ENCODE data around the gene MEIOB.
"Not testable (repeated sequence)": the region's sequence is repeated elsewhere in the genome, so short reads cannot be mapped to it uniquely, and the experiment has no call there.

The MEIOB gene

DNA sequence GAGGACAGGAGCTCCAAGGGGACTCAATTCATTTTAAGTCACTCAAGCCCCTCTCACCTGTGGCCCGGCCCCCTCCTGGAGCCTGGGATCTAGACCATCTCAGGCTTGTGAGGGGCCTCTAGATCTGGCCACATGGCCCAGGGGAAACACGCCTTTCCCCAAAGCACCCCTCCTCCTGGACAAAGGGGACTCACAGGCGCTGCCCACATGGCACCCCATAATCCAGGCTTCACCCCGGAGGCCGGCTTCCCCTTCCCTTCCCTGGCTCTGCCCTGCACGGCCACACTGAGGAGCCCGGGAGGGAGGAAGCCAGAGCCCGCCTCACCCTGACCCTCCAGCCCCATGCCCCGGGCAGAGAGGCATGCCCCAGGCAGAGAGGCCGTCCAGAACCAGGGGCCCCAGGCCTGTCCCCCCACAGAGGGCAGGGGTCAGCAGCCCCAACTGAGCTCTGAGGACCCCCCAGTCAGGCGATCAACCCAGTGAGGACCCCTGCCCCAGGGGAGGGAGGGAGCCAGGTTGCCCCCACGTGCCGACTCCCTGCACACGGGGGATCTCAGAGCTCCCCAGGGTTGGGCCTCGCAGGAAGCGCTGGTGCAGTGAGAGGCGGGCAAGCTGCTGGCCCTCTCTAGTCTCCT is 35.4 kb upstream of the MEIOB start:
- DNase-seq: no peak

DNA sequence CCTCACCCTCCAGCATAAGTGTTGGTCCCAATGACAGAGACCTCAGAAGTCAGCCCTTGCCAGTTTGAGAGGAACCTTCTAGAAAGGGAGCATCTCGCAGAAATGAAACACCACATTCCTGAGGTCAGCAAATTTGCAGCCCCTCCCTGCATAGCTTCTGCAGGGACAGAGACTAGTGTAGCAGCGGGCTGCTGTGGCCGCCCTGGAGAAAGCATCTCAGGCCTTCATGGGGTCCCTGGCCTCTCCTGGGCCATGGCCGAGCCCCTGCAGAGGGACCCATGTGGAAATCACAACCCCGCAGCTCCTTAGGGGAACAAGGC is 34.8 kb upstream of the MEIOB start:
- DNase-seq: no peak

DNA sequence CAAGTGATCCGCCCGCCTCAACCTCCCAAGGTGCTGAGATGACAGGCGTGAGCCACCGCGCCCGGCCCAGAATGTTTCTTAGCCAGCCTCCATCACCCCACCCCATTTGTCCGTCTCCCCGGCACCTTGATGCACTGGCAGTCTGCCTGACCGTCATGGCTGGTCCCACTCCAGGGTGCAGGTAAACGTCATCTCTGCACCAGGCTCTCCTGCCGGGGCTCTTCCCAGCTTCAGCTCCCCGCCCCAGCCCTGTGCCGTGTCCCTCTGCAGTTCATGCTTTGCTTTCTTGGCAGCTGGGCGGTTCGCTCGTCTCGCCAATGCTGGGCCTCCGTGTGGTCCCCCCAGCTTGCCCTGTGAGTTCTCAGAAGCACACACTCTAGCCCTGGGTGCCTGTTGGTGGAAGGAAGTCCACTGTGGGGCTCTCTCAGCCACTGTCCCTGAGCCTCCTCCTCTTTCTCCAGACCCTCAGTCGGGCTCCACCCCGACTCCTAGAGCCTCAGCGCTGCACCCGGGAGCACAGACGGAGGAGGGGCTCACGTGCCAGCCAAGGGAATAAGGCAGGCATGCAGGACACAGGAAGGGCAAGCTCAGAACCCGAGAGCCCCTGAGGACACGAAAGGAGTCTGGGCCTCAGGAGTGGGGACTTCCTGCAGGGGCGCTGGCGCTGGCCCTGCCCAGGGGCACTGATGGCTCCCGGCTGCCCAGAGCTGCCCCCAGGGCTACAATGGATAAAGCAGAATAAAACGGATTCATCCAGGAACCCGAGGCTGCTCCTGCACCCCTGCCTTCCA is 34.3 kb upstream of the MEIOB start:
- no peak for DNase-seq

DNA sequence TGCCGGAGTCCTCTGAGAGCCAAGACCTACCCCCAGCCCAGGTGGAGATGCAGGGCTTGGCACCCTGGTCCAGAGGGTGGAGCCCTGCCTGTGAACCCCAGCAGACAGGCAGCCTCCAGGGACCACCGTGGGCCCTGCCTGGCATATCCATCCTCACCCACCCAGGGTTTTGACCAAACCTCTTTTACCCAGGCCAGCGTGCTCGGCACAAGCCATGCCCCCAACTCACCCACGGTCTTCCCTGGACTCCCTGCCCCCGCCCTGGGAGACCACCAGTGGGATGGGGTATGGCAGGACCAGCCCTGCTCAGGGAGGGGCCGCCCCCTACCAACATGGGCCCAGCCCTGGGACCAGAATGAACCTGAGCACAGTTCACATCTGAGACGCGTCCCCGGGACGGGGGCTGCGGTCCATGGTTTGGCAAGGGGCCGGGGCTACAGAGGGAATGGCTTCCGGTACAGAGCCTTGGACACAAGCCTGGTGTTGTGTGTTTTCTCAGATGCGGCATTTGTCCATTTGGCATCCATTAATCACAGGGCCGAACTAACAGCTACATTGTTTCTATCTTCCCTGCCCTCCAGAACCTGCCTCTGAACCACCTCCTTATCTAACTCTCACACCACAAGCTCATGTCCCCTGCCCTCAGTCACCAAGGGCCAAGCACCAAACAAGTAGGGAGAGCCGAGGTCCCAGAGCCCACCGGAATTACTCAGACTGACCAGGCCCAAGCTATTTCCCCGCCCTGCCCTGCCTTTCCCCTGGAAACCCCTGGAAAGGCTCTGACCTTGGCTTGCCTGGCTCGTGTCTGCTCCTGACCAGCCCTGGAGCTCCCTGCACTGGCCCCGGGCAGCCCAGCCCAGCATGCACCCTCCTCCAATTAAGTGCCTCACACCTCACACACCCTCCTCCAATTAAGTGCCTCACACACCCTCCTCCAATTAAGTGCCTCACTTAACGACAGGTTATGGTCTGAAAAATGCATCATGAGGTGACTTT is 32.2 kb upstream of the MEIOB start:
- no peak for DNase-seq

DNA sequence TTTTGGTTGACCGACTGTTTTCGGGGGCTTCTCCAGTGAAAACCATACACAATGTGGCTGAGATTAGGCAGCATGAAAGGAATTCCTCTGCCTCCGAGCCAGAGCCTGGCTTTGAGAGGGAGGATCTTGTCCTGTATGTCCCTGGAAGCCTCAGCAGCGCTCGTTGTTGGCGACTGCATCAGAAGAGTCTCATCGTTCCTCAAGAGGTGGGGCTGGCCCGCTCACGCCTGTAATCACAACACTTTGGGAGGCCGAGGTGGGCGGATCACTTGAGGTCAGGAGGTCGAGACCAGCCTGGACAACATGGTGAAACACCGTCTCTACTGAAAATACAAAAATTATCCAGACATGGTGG is 31.2 kb upstream of the MEIOB start:
- DNase-seq: no peak

DNA sequence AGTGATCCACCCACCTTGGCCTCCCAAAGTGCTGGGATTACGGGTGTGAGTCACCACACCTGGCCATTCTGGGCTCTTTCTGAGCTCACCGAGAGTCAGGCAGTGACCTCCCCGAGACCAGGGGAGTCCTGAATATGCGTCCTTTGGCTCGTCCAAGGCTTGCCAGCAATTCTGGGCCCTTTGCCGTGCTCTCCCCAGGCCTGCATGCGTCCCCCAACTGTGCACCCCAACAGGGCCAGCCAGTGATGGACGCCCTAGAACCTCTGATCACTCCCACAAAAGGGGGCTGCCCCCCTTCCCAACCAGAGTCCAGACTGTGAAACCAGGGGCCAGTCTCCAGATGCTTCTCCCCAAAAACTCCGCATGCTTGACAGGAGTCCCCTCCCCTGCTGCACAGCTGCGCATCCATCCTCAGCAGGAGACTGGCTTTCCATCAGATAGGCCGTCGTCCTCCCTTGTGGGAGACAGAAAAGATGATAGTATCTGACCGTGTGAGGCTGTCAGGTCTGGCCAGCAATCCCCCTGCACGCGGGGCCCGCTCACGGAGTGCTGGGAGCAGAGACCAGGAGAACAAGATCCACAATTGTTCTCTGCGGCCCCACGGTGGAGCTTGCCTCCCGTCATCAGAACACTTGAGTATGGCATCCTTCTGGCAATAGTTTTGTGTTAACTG is 30.7 kb upstream of the MEIOB start:
- DNase-seq: no peak

DNA sequence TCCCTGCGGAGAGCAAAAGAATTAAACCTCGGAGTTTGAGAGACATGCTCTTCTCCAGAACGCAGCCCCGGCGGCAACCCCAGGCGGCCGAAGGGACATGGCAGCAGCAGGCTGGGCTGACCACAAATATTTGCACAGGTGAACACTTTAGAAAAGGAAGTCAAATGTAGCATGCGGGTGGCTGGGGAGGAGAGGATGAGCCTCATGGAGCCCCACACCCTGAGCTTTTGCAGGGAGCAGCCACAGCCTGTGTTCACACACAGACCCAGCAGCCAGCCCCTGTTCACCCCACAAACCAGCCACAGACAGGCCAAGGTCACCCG is 28.4 kb upstream of the MEIOB start:
- no peak for DNase-seq

DNA sequence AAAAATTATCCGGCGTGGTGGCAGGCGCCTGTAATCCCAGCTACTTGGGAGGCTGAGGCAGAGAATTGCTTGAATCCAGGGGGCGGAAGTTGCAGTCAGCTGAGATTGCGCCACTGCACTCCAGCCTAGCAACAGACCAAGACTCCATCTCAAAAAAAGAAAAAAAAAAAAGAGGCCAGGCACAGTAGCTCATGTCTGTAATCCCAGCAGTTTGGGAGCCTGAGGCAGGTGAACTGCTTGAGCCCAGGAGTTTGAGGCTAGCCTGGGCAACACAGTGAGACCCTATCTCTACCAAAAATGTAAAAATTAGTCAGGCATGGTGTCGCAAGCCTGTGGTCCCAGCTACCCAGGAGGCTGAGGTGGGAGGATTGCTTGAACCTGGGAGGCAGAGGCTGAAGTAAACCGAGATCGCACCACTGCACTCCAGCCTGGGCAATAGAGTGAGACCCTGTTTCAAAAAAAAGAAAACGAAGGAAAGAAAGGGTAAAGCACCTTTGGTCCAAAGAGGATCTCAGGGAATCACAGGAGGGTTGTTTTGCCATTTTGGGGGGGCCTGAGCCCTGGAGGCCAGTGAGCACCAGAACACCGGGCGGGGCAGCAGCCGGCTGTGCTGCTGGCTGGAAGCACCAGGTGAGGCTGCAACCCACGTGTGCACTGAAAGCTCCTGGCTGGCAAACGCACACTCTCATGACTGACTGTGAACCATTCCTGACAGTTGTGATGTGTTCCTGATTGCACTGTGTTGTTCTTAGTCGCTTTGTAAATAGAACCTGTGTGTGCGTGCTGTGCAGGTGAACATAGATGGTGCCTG is 27.9 kb upstream of the MEIOB start:
- no peak for DNase-seq

DNA sequence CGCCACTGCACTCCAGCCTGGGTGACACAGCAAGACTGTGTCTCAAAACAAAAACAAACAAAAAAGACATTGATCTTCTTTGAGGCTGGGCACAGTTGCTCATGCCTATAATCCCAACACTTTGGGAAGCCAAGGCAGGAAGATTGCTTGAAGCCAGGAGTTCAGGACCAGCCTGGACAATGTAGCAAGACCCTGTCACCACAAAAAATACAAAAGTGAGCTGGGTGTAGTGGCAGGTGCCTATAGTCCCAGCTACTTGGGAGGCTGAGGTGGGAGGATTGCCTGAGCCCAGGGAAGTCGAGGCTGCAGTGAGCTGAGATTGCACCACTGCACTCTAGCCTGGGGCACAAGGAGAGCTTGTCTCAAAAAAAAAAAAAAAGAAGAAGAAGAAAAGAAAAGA is 25.7 kb upstream of the MEIOB start:
- not testable (repeated sequence) for DNase-seq

DNA sequence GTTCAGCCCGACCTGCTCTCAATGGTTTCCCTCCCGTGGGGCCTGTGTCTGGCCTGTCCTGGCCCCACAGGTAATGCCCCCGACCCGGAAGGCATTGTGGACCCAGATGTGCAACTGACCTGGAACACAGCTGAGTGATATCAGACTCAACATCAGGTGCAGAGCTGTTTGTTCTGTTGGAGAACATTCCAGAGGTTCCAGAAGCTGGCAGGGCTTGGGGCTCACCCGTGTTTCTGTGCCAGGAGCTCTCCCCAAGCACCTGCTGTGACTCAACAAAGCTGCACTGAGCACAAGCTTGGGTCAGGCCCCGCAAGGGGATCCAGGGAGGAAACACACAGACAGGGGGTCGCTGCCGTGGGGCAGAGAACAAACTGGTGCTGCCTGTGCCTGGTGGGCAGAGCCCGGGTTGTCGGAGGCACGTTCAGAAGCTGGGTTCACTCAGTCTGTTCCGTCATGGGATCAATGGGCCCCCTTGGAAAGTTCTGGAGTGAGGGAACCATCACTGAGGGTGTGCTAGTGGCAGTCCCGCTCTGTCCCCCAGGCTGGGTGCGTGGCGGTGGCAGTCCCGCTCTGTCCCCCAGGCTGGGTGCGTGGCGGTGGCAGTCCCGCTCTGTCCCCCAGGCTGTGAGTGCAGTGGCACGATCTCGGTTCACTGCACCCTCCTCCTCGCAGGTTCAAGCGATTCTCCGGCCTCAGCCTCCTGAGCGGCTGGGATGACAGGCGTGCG is 24.1 kb upstream of the MEIOB start:
- no peak for DNase-seq

DNA sequence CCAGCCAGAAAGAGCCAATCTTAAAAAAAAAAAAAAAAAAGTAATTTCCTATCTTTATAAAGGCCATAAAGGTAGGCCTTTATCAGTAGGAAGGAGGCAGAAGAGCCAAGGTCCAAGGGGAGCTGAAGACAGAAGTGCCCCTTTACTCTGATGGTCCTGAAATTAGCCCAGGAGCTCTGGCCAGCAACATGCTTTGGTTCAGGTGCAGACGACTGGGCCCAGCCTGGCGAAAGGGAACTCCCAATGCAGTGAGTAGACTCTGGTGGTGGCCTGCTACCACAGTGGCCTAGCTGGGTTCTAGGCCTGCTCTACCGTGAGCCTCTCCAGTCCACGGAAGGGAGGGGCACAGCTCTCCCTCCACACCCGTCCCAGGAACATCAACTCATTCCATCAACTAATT is 23.1 kb upstream of the MEIOB start:
- no peak for DNase-seq

DNA sequence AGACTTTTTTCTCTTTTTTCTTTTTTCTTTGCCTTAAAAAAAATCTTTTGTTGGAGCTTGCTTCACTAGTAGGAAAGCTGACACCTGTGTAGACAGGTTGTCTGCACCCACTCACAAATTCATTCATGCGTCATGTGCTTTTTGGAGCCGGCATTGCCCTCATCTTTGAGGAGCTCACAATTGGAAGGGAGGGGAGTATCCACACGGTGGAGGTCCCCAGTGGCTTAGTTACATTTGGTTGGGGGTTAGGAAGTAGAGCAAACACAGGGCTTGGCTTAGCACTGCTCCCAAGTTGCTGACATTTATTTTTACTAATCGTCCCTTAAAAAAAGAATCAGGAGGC is 18.7 kb upstream of the MEIOB start:
- no peak for DNase-seq

DNA sequence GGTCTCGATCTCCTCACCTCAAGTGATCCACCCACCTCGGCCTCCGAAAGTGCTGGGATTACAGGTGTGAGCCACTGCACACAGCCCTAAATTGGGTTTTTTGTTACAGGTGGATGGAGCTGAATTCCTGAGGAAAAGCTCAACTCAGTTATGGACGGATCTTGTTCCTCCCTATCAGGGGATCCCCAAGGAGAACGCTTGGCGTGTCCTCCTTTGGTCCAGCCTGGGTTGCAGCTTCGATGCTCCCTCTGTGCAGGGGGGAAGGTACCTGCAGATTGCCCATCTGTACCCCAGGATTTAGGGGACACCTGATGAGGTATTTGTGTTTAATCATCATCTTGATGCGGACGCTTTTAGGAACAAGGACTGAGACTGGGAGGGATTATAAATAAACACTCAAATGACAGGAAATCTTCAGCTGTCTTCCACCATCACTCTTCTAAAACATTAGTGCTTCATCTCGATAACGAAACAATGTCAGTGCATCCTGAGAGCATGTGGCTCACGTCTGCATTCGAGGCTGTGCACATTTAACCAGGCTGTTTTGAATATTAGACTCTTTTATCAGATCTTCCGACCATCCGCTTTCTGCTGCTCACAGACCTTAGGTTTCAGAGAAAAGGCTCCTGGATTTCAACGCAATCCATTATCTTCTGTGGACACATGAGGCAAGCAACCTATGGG is 18.2 kb upstream of the MEIOB start:
- DNase-seq: no peak

DNA sequence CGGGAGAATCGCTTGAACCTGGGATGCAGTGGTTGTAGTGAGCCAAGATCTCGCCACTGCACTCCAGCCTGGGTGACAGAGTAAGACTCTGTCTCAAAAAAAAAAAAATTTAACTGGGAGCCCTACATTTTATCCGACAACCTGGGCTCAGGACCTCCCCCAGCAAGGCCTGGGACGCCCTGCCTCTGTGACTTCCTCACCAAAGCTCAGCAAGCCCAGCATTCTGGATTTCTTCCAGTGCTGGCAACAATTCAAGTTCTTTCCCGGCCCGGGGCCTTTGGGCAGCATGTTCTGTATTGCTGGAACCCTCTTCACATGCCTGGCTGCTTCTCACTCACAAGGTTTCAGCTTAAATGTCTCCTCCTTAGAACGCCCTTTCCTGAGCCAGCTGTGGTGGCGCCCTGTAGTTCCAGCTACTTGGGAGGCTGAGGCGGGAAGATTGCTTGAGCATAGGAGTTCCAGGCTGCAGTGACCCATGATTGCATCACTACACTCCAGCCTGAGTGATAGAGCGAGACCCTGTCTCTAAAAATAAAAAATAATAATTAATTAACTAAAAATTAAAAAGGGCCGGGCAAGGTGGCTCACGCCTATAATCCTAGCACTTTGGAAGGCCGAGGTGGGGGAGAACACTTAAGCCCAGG is 15.9 kb upstream of the MEIOB start:
- no peak for DNase-seq

DNA sequence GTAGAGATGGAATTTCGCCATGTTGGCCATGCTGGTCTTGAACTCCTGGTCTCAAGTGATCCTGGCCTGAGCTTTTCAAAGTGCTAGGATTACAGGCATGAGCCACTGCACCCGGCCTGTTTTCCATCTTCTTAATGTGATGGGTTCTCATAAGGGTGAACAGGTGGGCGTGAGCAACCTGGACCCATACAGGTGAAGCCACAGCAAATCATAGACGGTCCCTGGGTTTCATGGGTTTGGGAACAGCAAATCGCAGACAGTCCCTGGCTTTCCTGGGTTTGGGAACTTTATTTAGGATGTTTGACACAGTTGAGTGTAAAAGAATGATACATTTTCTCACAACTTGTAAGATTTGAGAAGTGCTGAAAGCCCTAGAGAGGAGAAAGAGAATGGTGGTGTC is 12.9 kb upstream of the MEIOB start:
- no peak for DNase-seq

DNA sequence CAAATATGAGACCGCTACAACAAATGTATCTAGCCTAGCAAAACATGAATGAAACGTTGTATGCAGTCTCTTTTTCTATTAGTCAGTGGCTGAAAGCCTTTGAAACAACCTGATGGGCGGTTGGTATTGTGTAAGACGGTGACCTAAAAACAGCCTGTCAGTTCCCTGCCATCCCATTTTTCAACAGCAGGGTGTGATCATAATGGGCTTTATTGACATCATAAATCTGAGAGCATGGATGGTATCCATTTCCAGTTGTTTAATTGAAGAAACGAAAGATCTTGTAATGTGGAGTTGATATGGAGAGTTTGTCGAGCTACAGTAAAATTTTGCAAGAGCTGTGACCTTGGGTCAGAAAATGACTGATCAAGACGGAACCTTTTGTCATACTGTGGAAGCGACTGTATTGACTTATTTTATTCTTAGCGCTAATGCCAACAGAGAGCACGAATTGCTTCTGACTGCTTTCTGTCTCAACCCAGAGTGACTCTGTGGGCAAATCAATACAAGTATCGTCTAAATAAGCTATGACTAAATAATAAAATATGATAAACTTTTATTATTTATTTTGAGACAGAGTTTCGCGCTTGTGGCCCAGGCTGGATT is 12.3 kb upstream of the MEIOB start:
- no peak for DNase-seq

DNA sequence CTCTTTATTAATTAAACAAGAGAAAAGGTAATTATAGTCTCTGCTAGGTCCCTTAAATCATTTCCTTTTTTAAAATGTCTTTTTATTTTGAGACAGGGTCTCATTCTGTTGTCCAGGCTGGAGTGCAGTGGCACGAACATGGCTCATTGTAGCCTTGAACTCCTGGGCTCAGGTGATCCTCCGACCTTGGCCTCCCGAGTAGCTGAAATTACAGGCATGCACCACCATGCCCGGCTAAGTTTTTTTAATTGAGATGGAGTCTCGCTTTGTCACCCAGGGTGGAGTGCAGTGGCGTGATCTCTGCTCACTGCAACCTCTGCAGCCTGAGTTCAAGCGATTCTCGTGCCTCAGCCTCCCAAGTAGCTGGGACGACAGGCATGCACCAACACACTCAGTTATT is 9.2 kb upstream of the MEIOB start:
- not testable (repeated sequence) for DNase-seq

DNA sequence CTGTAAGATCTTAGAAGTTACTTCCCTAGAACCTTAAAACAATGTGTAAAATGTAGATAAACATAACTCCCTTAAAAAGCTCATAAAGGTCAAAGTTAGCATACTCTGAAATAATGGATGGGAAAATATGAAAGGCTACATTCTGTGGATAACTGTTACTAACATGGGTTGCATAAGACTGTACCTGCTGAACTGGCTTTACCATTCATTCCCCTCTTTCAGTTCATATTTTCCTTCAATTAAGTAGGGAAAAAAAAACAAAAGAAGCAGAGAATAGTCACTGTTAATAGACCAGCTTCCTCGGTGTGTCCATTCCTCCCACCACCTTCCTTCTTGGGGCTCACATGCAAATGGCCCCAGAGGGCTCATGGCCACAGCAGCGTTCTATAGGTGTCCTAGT is 7.5 kb upstream of the MEIOB start:
- no peak for DNase-seq

DNA sequence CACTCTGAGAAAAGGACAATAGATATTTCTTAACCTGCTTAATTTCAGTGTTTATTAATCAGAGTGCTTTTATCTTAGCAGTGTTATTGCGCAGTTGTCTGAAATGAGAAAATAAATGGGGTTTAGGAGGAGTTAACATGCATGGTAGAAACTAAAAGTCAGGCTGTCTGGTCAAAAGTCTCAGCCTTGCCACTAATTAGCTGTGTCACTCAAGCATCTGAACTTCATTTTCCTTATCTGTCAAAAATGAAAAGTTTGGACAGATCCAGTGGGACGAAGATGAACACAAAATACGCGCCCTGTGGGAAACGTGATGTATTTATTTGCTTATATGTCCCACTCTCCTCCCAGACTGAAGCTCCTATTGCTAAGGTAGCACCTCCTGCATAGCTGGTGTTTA is 6.3 kb upstream of the MEIOB start:
- no peak for DNase-seq

DNA sequence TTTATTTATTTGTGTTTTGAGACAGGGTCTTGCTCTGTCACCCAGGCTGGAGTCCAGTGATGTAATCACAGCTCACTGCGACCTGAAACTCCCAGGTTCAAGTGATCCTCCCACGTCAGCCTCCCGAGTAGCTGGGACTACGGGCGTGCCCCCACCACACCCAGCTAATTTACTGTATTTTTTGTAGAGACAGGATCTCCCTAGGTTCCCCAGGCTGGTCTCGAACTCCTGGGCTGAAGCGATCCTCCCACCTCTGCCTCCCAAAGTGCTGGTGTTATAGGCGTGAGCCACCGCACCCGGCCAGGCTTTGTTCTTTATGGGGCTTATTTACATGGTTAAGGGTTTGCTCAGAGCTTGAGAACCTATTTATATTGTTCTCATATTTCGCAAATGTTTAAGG is 5.8 kb upstream of the MEIOB start:
- no peak for DNase-seq

Data from cortex of kidney (tissue), 1 donor.